ENCODE measurements around the gene MVB12B.

DNA sequence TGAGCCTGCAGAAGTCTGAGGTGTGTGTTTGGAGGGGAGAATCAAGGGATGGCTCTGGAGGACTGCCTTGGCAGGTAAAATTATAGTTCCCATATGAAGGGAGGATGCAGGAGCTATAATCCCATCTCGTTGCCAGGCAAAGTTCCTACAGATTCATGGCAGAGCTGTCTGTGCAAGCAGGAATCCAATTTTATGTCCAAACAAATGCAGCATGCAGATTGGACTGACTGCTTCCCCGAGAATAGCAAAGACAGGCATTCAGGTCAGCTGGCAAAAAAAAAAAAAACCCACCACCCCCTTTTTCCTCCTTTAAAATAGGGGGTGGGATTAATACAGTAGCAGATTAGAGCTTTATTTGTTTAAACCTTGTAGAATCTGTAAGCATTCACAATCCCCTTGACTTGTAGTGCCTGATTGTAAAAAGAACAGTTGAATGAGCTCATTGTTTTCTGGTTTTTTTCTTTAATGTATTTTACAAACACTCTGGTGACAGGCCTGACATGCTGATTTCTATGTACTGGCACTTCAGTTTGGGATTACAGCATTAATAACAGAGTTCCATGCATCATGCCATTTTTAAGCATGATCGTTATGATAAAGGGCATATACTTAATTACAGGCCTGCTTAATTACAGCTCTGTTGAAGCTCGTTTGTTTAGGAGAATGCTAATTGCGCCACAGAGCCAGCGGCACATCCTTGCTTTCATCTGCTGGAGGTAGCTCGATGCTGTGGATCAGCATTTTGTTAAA, 145.7 kb downstream of the MVB12B start:
- TF ChIP-seq, protein P1, sequence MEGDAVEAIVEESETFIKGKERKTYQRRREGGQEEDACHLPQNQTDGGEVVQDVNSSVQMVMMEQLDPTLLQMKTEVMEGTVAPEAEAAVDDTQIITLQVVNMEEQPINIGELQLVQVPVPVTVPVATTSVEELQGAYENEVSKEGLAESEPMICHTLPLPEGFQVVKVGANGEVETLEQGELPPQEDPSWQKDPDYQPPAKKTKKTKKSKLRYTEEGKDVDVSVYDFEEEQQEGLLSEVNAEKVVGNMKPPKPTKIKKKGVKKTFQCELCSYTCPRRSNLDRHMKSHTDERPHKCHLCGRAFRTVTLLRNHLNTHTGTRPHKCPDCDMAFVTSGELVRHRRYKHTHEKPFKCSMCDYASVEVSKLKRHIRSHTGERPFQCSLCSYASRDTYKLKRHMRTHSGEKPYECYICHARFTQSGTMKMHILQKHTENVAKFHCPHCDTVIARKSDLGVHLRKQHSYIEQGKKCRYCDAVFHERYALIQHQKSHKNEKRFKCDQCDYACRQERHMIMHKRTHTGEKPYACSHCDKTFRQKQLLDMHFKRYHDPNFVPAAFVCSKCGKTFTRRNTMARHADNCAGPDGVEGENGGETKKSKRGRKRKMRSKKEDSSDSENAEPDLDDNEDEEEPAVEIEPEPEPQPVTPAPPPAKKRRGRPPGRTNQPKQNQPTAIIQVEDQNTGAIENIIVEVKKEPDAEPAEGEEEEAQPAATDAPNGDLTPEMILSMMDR (IDR thresholded peaks at IDR 0.05): no peak
- no peak for TF ChIP-seq POLR2AphosphoS5 (IDR thresholded peaks at IDR 0.05)
